Measurements from ENCODE around the gene EFEMP1. TPM values are rescaled to one million over a fixed set of nuclear protein-coding genes. Genes with fewer than 3 reads are reported as not detected.
A peak's percentile ranks its signal among the peaks of the same experiment; 100 is the strongest.
"Not testable (repeated sequence)": the region's sequence is repeated elsewhere in the genome, so short reads cannot be mapped to it uniquely, and the experiment has no call there.

The EFEMP1 gene
- total and polyA plus RNA-seq, 2 of the 13 experiments (the other 11 are each of a cell fraction or from before 2014, with no cell fraction given), result not detected

- intact Hi-C loops (cut with micrococcal nuclease; ENCODE audit: unreplicated experiment); FAIRE-seq; H2AFZ ChIP-seq (ENCODE audit: low read length); H3K4me1 ChIP-seq (ENCODE audit: insufficient read depth, low read length); DNase-seq (ENCODE audit: low spot score); ATAC-seq; H3K27me3 ChIP-seq (ENCODE audit: control insufficient read depth in 1 of 2, insufficient read depth in 2 of 2, low read length in 2 of 2); H3K79me2 ChIP-seq (ENCODE audit: insufficient read depth, low read length); H3K9ac ChIP-seq (ENCODE audit: insufficient read depth, low read depth, low read length); H3K4me2 ChIP-seq (ENCODE audit: low read depth, low read length); H3K36me3 ChIP-seq (replicated peaks in 1 of 2; ENCODE audit: control insufficient read depth in 1 of 2, insufficient read depth in 2 of 2, low read length in 2 of 2); POLR2A ChIA-PET; H4K20me1 ChIP-seq (ENCODE audit: insufficient read depth, low read length); H3K4me3 ChIP-seq (replicated peaks in 1 of 3; ENCODE audit: insufficient read depth in 1 of 3, low read depth in 2 of 3, low read length in 3 of 3); H3K9me3 ChIP-seq (ENCODE audit: low read length); BruUV-seq (replicated peaks); in situ Hi-C loops (cut with HindIII; ENCODE audit: extremely low pct_ligation_motif_present, low pct_unique_long_range_greater_than_20kb); H3K27ac ChIP-seq (ENCODE audit: extremely low read length, insufficient read depth, low read length); CTCF ChIA-PET (ENCODE audit: low intra/inter-chr PET ratio, low total read pairs): not testable (repeated sequence)
- WGBS (ENCODE audit: low lambda C conversion rate), result 9% methylated on average over 2 of the region's 2 CpGs
- 0 out of 2 replicates have a peak, but pooled peaks have one; percentile 7 for TF ChIP-seq MAFF (IDR thresholded peaks at IDR 0.05; ENCODE audit: low read depth, low read length)
Measured at GRCh38 chr2:55827428-55827827, 96.2 kb downstream of the EFEMP1 start.

GRCh38 chr2:55826246-55826645 lies 97.3 kb downstream of the EFEMP1 start:
- H3K36me3 ChIP-seq (replicated peaks in 1 of 2; ENCODE audit: control insufficient read depth in 1 of 2, insufficient read depth in 2 of 2, low read length in 2 of 2), result no peaks in the 10 kb centered on the region
- H2AFZ ChIP-seq (ENCODE audit: low read length), result no peak overlapping the region
- H3K79me2 ChIP-seq (ENCODE audit: insufficient read depth, low read length), result no peaks in the 10 kb centered on the region
- H4K20me1 ChIP-seq (ENCODE audit: insufficient read depth, low read length), result no peaks in the 10 kb centered on the region
- H3K4me1 ChIP-seq (ENCODE audit: insufficient read depth, low read length), result no peaks in the 10 kb centered on the region
- ChIA-PET POLR2A (no interaction called here), CTCF (ENCODE audit: low intra/inter-chr PET ratio, low total read pairs) (no interaction called here)
- no peak for FAIRE-seq
- H3K4me2 ChIP-seq (ENCODE audit: low read depth, low read length), result no peak overlapping the region
- peak; percentile 76 for TF ChIP-seq MNT (IDR thresholded peaks at IDR 0.05)
- no peak for TF ChIP-seq HOXA7 (CRISPR knock-in tag; IDR thresholded peaks at IDR 0.05)
- in situ Hi-C loops (cut with HindIII; ENCODE audit: extremely low pct_ligation_motif_present, low pct_unique_long_range_greater_than_20kb) (no loop called here), intact Hi-C loops (cut with micrococcal nuclease; ENCODE audit: unreplicated experiment) (no loop called here)
- BruUV-seq (replicated peaks), result no TSS peak
- H3K4me3 ChIP-seq (replicated peaks in 1 of 3; ENCODE audit: insufficient read depth in 1 of 3, low read depth in 2 of 3, low read length in 3 of 3), result no peak overlapping the region
- H3K27ac ChIP-seq (ENCODE audit: extremely low read length, insufficient read depth, low read length), result no peak overlapping the region
- ATAC-seq, result no peak
- no peak for DNase-seq (ENCODE audit: low spot score)
- H3K9ac ChIP-seq (ENCODE audit: insufficient read depth, low read depth, low read length), result no peak overlapping the region
- 47% methylated on average over 5 of the region's 6 CpGs for WGBS (ENCODE audit: low lambda C conversion rate)
- H3K9me3 ChIP-seq (ENCODE audit: low read length), result no peaks in the 10 kb centered on the region
- H3K27me3 ChIP-seq (ENCODE audit: control insufficient read depth in 1 of 2, insufficient read depth in 2 of 2, low read length in 2 of 2), result no peaks in the 10 kb centered on the region; a peak in 2 of 5 replicates
